ENCODE results near the gene PAX2. TPM values are rescaled to one million over a fixed set of nuclear protein-coding genes. Genes with fewer than 3 reads are reported as not detected.
A peak's percentile ranks its signal among the peaks of the same experiment; 100 is the strongest.

The PAX2 gene
- total RNA-seq, 1 experiment from 2014 or later, result 0.09 TPM

- TF ChIP-seq NR3C1 (CRISPR knock-in tag; conservative IDR thresholded peaks at IDR 0.05; ENCODE audit: low read depth) (no peak), ZNF138 (CRISPR knock-in tag; conservative IDR thresholded peaks at IDR 0.05) (no peak), CREB1 (CRISPR knock-in tag; IDR thresholded peaks at IDR 0.05) (no peak), PREB (CRISPR knock-in tag; IDR thresholded peaks at IDR 0.05; ENCODE audit: borderline replicate concordance) (no peak), ESRRA (CRISPR knock-in tag; IDR thresholded peaks at IDR 0.05; ENCODE audit: borderline replicate concordance) (no peak), MYBL2 (CRISPR knock-in tag; IDR thresholded peaks at IDR 0.05) (no peak), SOX15 (CRISPR knock-in tag; IDR thresholded peaks at IDR 0.05) (no peak)
- TF ChIP-seq, protein P1, sequence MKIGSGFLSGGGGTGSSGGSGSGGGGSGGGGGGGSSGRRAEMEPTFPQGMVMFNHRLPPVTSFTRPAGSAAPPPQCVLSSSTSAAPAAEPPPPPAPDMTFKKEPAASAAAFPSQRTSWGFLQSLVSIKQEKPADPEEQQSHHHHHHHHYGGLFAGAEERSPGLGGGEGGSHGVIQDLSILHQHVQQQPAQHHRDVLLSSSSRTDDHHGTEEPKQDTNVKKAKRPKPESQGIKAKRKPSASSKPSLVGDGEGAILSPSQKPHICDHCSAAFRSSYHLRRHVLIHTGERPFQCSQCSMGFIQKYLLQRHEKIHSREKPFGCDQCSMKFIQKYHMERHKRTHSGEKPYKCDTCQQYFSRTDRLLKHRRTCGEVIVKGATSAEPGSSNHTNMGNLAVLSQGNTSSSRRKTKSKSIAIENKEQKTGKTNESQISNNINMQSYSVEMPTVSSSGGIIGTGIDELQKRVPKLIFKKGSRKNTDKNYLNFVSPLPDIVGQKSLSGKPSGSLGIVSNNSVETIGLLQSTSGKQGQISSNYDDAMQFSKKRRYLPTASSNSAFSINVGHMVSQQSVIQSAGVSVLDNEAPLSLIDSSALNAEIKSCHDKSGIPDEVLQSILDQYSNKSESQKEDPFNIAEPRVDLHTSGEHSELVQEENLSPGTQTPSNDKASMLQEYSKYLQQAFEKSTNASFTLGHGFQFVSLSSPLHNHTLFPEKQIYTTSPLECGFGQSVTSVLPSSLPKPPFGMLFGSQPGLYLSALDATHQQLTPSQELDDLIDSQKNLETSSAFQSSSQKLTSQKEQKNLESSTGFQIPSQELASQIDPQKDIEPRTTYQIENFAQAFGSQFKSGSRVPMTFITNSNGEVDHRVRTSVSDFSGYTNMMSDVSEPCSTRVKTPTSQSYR (CRISPR knock-in tag; IDR thresholded peaks at IDR 0.05), result no peak
Measured at GRCh38 chr10:100735087-100735336, 10.4 kb upstream of the PAX2 start (continued).

- no peaks in the 10 kb centered on the region for H3K9me3 Mint-ChIP-seq
- H3K4me1 Mint-ChIP-seq, result peaks cover 68% of the 10 kb centered on the region
- CTCF ChIA-PET, result interaction anchor here (0.8 to 1.1 kb wide), 2 partner anchors 9 to 217 kb away, joined by 3 to 4 read pairs; no protein-coding TSS in a partner anchor
- H3K4me3 Mint-ChIP-seq, result peak overlapping the region; percentile 41
- H3K36me3 Mint-ChIP-seq, result no peaks in the 10 kb centered on the region
- no peak overlapping the region for H3K27ac Mint-ChIP-seq
- no peak for TF ChIP-seq USF2 (CRISPR knock-in tag; IDR thresholded peaks at IDR 0.05)
- no peak for TF ChIP-seq FOXJ3 (CRISPR knock-in tag; IDR thresholded peaks at IDR 0.05; ENCODE audit: borderline replicate concordance)
- no peak for TF ChIP-seq ZNF512 (CRISPR knock-in tag; IDR thresholded peaks at IDR 0.05; ENCODE audit: borderline replicate concordance)
- TF ChIP-seq SMAD4 (CRISPR knock-in tag; IDR thresholded peaks at IDR 0.05), result no peak
- TF ChIP-seq SOX15 (CRISPR knock-in tag; IDR thresholded peaks at IDR 0.05), result no peak
- ATAC-seq (peak; percentile 3), DNase-seq (ENCODE audit: low spot score) (peak; percentile 50)
- peaks cover 100% of the 10 kb centered on the region for H3K27me3 Mint-ChIP-seq (ENCODE audit: low read depth)
- POLR2A ChIA-PET, result no interaction called here
Measured at GRCh38 chr10:100735337-100736143, 9.8 kb upstream of the PAX2 start.

DNA sequence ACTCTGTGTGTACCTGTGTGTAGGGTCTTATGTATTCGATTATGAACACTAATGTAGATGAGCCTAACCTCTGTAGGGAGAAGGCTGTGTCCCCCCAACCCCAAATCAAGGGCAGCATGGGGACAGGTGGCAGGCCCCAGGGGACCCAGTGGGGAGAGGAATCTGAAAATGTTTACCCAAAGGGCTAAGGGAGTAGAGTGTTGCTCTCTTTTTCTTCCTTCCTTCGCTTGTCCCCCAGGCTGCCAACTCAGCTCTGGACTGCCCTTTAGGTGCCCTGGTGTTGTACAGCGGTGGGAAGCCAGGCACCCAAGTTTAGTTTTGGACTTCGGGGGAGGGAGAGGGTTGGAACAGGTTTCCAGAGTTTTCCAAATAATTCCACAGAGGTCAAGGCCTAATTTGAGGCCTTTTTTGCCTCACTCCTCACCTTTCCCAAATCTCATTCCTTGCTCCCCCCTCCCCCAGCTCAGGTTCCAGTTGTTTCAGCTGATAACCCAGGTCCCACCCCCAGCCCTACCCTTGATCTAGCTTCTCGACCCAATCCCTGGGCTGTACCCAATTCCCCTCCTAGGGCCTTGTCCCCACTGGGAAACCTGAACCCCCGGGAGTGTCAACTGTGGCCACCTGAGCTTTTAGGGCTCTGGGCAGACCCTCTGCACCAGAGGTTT, 9.1 kb upstream of the PAX2 start:
- Mint-ChIP-seq H3K27ac (no peak overlapping the region), H3K36me3 (no peaks in the 10 kb centered on the region), H3K4me1 (peaks cover 67% of the 10 kb centered on the region), H3K9me3 (no peaks in the 10 kb centered on the region), H3K4me3 (peak overlapping the region; percentile 35; the same call in 1 of the 2 replicates), H3K27me3 (ENCODE audit: low read depth) (peaks cover 100% of the 10 kb centered on the region)
- DNase-seq (ENCODE audit: low spot score) (no peak), ATAC-seq (no peak)
- POLR2A ChIA-PET, result no interaction called here
- CTCF ChIA-PET, result interaction anchor here (0.6 to 9.9 kb wide), 4 partner anchors 139 to 220 kb away, joined by 3 to 167 read pairs (median 6); no protein-coding TSS in a partner anchor
- TF ChIP-seq ZNF416 (CRISPR knock-in tag; IDR thresholded peaks at IDR 0.05) (no peak), HMGA2 (CRISPR knock-in tag; IDR thresholded peaks at IDR 0.05) (no peak), ERG (CRISPR knock-in tag; IDR thresholded peaks at IDR 0.05) (no peak), ATF6 (CRISPR knock-in tag; IDR thresholded peaks at IDR 0.05) (no peak), IRF2 (CRISPR knock-in tag; IDR thresholded peaks at IDR 0.05; ENCODE audit: borderline replicate concordance, low read depth) (no peak), JAZF1 (CRISPR knock-in tag; IDR thresholded peaks at IDR 0.05) (no peak), ZNF317 (CRISPR knock-in tag; IDR thresholded peaks at IDR 0.05; ENCODE audit: borderline replicate concordance, low read depth) (no peak), ESRRA (CRISPR knock-in tag; IDR thresholded peaks at IDR 0.05; ENCODE audit: borderline replicate concordance) (no peak)

Data from WTC11 (cell line).